ENCODE results near the gene ADAP1.

Gene ADAP1

DNA sequence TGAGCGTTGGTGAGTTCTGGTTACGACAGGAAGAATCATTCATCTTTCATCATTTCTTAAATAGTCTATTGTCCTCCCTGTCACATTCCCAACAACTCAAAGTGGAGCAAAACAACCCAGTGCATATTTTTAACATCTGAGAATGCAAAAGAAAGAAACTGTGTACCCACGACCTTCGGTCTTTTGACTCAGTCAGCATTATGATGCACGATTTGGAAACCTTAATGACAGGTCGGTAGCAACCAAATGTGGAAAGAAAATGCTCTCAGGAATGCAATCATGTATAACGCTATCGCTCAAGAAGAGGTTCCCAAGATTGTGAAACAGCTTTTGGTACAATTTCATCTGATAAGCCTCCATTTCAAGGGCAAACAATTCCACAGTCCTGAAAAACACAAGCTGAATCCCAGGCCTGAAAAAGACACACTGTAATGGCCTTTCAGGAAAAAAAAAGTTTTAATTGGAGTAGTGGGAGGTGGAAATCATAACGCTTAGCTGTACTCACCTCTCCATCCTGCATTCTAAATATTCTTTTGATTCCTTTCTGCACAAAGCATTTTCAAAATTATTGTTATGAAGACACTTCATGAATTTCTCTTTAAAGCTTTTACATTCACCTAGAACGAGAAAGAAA is 18.3 kb upstream of the ADAP1 start:
- TF ChIP-seq, protein P1, sequence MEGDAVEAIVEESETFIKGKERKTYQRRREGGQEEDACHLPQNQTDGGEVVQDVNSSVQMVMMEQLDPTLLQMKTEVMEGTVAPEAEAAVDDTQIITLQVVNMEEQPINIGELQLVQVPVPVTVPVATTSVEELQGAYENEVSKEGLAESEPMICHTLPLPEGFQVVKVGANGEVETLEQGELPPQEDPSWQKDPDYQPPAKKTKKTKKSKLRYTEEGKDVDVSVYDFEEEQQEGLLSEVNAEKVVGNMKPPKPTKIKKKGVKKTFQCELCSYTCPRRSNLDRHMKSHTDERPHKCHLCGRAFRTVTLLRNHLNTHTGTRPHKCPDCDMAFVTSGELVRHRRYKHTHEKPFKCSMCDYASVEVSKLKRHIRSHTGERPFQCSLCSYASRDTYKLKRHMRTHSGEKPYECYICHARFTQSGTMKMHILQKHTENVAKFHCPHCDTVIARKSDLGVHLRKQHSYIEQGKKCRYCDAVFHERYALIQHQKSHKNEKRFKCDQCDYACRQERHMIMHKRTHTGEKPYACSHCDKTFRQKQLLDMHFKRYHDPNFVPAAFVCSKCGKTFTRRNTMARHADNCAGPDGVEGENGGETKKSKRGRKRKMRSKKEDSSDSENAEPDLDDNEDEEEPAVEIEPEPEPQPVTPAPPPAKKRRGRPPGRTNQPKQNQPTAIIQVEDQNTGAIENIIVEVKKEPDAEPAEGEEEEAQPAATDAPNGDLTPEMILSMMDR (IDR thresholded peaks at IDR 0.05) = no peak

DNA sequence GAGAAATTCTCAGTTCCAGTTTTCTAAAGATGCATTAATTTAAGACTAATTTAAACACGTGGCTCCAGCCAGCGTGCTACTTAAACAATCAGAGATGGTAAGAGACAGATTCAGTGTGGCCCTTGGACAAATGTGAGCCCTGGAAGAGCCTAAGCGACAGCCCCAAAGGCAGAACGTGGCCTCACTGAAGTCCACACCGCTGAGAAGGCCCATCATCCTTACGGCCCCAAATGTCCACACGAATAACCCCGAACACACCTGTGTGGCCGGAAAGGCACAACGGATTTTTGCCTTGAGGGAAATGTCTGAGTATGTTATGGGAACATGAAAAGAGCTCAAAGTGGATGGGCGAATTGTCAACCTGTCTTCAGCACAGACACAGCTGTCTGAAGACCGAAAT is 17.6 kb upstream of the ADAP1 start:
- TF ChIP-seq, protein P1 (IDR thresholded peaks at IDR 0.05) = no peak

DNA sequence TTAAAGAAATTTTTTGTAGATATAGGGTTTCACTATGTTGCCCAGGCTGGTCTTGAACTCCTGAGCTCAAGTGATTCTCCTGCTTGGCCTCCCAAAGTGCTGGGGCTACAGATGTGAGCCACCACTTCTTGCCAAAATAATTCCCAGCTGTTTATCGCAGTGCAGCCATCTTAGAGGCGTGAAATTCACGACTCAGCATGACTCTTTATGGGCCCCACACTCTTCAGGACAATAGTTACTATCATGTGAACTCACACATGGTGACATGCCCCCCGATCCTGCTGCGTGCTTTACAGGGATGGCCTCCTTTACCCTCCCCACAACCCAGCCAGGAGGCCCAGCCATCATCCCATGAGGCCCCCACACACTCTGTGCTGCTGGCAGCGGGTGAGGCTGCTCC is 16.3 kb upstream of the ADAP1 start:
- TF ChIP-seq, protein P1 (IDR thresholded peaks at IDR 0.05) = no peak

GRCh38 chr7:969403-969802 is 14.9 kb upstream of the ADAP1 start:
- TF ChIP-seq, protein P1 (IDR thresholded peaks at IDR 0.05) = no peak

DNA sequence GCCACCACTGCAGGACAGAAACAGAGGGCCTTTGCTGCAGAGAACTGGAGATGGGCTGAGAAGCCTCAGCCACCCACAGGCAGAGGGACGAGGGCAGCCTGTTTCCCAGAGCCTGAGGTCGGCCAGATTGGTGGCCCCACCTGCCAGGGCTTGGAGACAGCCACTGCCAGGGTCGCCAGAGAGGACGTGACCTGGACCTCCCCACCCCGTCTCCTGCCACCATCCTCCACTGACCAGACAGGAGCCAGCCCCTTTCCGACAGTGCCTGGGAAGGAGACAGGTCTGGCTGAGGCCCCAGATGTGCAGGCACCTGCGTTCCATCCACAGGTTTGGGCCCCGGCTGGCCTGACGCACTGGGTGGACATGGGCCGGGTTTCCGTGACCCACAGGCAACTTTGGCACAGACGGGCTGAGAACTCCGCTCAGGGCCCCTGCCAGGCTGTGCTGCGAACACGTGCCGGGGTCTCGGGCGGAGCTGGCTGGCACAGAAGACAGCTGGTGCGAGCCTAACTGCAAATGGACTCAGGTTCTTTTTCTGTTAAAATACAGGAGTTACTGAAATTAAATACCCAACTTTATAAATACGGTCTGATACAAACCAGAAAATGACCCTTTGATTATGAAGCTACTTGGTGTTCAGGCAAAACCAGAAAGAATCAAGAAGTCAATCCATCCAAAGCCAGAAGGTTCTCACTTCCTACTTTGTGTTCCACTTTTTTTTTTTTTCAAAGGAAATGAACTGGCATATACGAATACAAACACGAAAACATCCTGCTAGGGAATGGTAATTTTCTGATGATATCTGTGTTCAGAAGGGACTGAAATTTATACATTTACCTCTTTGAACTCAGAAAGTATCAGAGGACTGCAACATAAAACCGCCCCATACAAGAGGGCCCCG is 14.0 kb upstream of the ADAP1 start:
- TF ChIP-seq, protein P1 (IDR thresholded peaks at IDR 0.05) = no peak

DNA sequence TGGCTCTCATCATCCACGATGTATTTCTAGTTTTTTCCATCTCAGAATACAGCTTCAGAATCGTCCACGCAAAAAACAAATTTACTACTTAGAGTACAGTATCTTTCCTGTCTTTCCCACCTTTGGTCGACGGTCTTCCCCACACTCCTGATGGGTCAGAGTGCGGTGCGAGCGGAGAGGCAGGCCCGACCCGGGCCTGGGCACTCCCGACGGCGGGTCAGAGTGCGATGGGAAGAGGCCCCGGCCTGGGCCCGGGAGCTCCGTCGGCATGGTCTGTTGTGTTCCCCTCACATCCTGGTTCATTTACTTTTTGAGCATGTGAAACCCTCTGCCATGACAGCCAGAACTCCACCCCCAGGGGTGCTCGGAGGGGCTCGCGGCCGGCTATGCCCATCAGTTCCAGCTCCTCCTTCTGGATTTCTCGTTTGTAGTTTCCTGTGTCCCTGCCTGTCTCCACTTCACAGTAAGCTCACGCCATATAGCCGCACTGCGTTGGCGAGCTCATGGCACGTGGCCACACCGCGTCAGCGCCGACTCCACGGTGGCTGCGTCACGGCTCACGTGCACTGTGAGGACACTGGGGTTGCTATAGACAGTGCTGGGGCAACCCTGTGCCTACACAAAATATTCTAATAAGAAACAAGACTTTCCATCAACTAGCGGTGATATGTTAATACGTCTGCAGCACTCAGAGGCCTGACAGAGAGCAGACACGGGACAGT is 13.0 kb upstream of the ADAP1 start:
- TF ChIP-seq, protein P1 (IDR thresholded peaks at IDR 0.05) = no peak

- TF ChIP-seq, protein P1 (IDR thresholded peaks at IDR 0.05) = no peak
Measured at GRCh38 chr7:966291-967069, 12.0 kb upstream of the ADAP1 start.

All from LNCAP (cell line).